ENCODE data around the gene ZNF665. TPM values are rescaled to one million over a fixed set of nuclear protein-coding genes. Genes with fewer than 3 reads are reported as not detected.
"Not testable (repeated sequence)": the region's sequence is repeated elsewhere in the genome, so short reads cannot be mapped to it uniquely, and the experiment has no call there.

ZNF665 gene
- total RNA-seq, 1 donor from 2014 or later = 5.2 TPM

- TF ChIP-seq CTCF (conservative IDR thresholded peaks at IDR 0.05) = no peak
- H3K4me3 Mint-ChIP-seq = peak overlapping the region; percentile 91
- peaks cover 14% of the 10 kb centered on the region for H3K9me3 Mint-ChIP-seq
- peak overlapping the region; percentile 92 for H3K27ac Mint-ChIP-seq (ENCODE audit: unreplicated experiment)
- peaks cover 35% of the 10 kb centered on the region for H3K4me1 Mint-ChIP-seq
- DNase-seq (ENCODE audit: low read depth, low spot score) = peak; percentile 92
- peaks cover 38% of the 10 kb centered on the region for H3K36me3 Mint-ChIP-seq (ENCODE audit: low read depth)
- no peaks in the 10 kb centered on the region for H3K27me3 Mint-ChIP-seq (ENCODE audit: low read depth)
Observed at GRCh38 chr19:53196777-53197396, 3.7 kb upstream of the ZNF665 start.

- TF ChIP-seq CTCF (conservative IDR thresholded peaks at IDR 0.05) = peak; percentile 87
- Mint-ChIP-seq H3K27ac (ENCODE audit: unreplicated experiment) (peak overlapping the region; percentile 84), H3K4me3 (peak overlapping the region; percentile 83), H3K4me1 (peaks cover 37% of the 10 kb centered on the region), H3K9me3 (peaks cover 9% of the 10 kb centered on the region), H3K27me3 (ENCODE audit: low read depth) (no peaks in the 10 kb centered on the region), H3K36me3 (ENCODE audit: low read depth) (peaks cover 42% of the 10 kb centered on the region)
- peak; percentile 61 for DNase-seq (ENCODE audit: low read depth, low spot score)
Observed at GRCh38 chr19:53195265-53195903, 2.2 kb upstream of the ZNF665 start.

- no peak for TF ChIP-seq CTCF (conservative IDR thresholded peaks at IDR 0.05)
- Mint-ChIP-seq H3K4me1 (peaks cover 37% of the 10 kb centered on the region), H3K27ac (ENCODE audit: unreplicated experiment) (no peak overlapping the region), H3K9me3 (peaks cover 7% of the 10 kb centered on the region), H3K36me3 (ENCODE audit: low read depth) (peaks cover 39% of the 10 kb centered on the region), H3K27me3 (ENCODE audit: low read depth) (no peaks in the 10 kb centered on the region), H3K4me3 (peak overlapping the region; percentile 99)
- DNase-seq (ENCODE audit: low read depth, low spot score) = no peak
Observed at GRCh38 chr19:53193535-53194222, 521 bp upstream of the ZNF665 start.

- H3K27me3 Mint-ChIP-seq (ENCODE audit: low read depth) = no peaks in the 10 kb centered on the region
- H3K36me3 Mint-ChIP-seq (ENCODE audit: low read depth) = peaks cover 39% of the 10 kb centered on the region
- H3K9me3 Mint-ChIP-seq = peaks cover 6% of the 10 kb centered on the region
- H3K4me3 Mint-ChIP-seq = peak overlapping the region; percentile 19
- no peak for DNase-seq (ENCODE audit: low read depth, low spot score)
- TF ChIP-seq CTCF (conservative IDR thresholded peaks at IDR 0.05) = no peak
- H3K4me1 Mint-ChIP-seq = peaks cover 23% of the 10 kb centered on the region
- H3K27ac Mint-ChIP-seq (ENCODE audit: unreplicated experiment) = no peak overlapping the region
Observed at GRCh38 chr19:53190253-53190652, 2.9 kb downstream of the ZNF665 start.

GRCh38 chr19:53189691-53190198 is 3.4 kb downstream of the ZNF665 start:
- H3K27me3 Mint-ChIP-seq (ENCODE audit: low read depth); H3K4me3 Mint-ChIP-seq; H3K9me3 Mint-ChIP-seq; H3K27ac Mint-ChIP-seq (ENCODE audit: unreplicated experiment); DNase-seq (ENCODE audit: low read depth, low spot score): not testable (repeated sequence)
- H3K36me3 Mint-ChIP-seq (ENCODE audit: low read depth) = peaks cover 38% of the 10 kb centered on the region
- H3K4me1 Mint-ChIP-seq = peaks cover 20% of the 10 kb centered on the region
